H1 (cell line): Measurements from ENCODE around the gene GRIA2. TPM values are rescaled to one million over a fixed set of nuclear protein-coding genes. Genes with fewer than 3 reads are reported as not detected.

Experiments
- BCL11A ChIP-seq, 2 experiments: IDR thresholded peaks; one replicate each; pipeline ENCODE4 v1.6.1; 2011; ENCODE audit warnings: low read depth in 2 of 2, low read length in 2 of 2, mild to moderate bottlenecking in 2 of 2
- CHD7 ChIP-seq: fragments of 300-600 bp; sonication (generic); IDR thresholded peaks from 2 replicates; pipeline ENCODE4 v1.7.1; 2012; ENCODE audit warnings: low read length, moderate library complexity, mild to moderate bottlenecking, inconsistent platforms; ENCODE audit not compliant: insufficient replicate concordance
- JUN ChIP-seq: IDR thresholded peaks from 2 replicates; pipeline ENCODE4 v1.6.1; 2011; ENCODE audit warnings: low read depth, mild to moderate bottlenecking, improper control_type of control experiment, low read length
- polyA plus RNA-seq, 7 experiments: library from polyadenylated mRNA; depleted of rRNA in 3 of 7; stranded (reverse) in 5 of 7; unstranded in 2 of 7; fragments of >200 nt in 5 of 7; fragments of 200-250 nt in 2 of 7; gene quantifications; 1 replicate in 5 of 7; 2 replicates in 1 of 7; 4 replicates in 1 of 7; pipeline versions ENCODE4 v1.2.1 to v1.2.3, GENCODE V29; 2011 to 2013; ENCODE audit warnings: missing spikeins in 2 of 7, mixed read lengths in 2 of 7
- total RNA-seq: library from RNA; stranded (reverse); fragmentation: NEBNext Ultra II Directional; extraction: Animal tissue kit (Norgen Biotek cat#: 25700); gene quantifications from 2 replicates; pipeline ENCODE4 v1.2.1, GENCODE V29; 2021

Gene GRIA2
- total and polyA plus RNA-seq, 2 of the 8 experiments (the other 6 are each of a cell fraction or from before 2014, with no cell fraction given) = not detected

- TF ChIP-seq CHD7 (no peak), BCL11A (IDR thresholded peaks at IDR 0.05; ENCODE audit: low read depth in 2 of 2, low read length in 2 of 2) (no peak), JUN (no peak)
Measured at GRCh38 chr4:157372567-157372966, 152.0 kb downstream of the GRIA2 start (continued).
